HepG2 (cell line): ENCODE results near the gene MYO1B. TPM values are rescaled to one million over a fixed set of nuclear protein-coding genes. Genes with fewer than 3 reads are reported as not detected.

Experiments used
- KDM6A ChIP-seq: IDR thresholded peaks from 2 replicates; pipeline ENCODE4 v1.6.1; 2016; ENCODE audit warnings: low read depth
- ZNF10 ChIP-seq: sonication (generic); formaldehyde crosslinking; IDR thresholded peaks from 2 replicates; pipeline ENCODE4 v1.4.0; 2020; ENCODE audit warnings: mild to moderate bottlenecking, low read depth, missing genetic modification reagents, borderline replicate concordance
- polyA plus RNA-seq, 8 experiments: library from polyadenylated mRNA; depleted of rRNA in 3 of 8; stranded (reverse) in 7 of 8; unstranded in 1 of 8; fragments of >200 nt; fragmentation: Illumina TruSeq in 4 of 8; extraction: Trizol in 4 of 8; gene quantifications; 2 replicates each; pipeline versions ENCODE4 v1.2.1 to v1.2.3, GENCODE V29; 2011 to 2016; ENCODE audit warnings: low read depth in 4 of 8, missing spikeins in 1 of 8, mixed read lengths in 1 of 8; ENCODE audit not compliant: insufficient read depth in 1 of 8
- total RNA-seq, 5 experiments: library from RNA; depleted of rRNA; stranded (reverse); fragments of >200 nt; fragmentation: Illumina TruSeq; extraction: Trizol; gene quantifications; 2 replicates each; pipeline ENCODE4 v1.2.3, GENCODE V29; 2016; ENCODE audit warnings: low read depth in 1 of 5
- TF ChIP-seq, protein P1 (sequence below): sonication (generic); formaldehyde crosslinking; IDR thresholded peaks from 2 replicates; pipeline ENCODE4 v1.5.0; 2020; ENCODE audit warnings: mild to moderate bottlenecking, missing genetic modification reagents
- TF ChIP-seq, protein P2 (sequence below): sonication (generic); formaldehyde crosslinking; IDR thresholded peaks from 2 replicates; pipeline ENCODE4 v1.9.0; 2021; ENCODE audit warnings: missing genetic modification reagents, borderline replicate concordance
- TF ChIP-seq, protein P3 (sequence below): sonication (generic); formaldehyde crosslinking; IDR thresholded peaks from 2 replicates; pipeline ENCODE4 v1.5.1; 2020; ENCODE audit warnings: mild to moderate bottlenecking, missing genetic modification reagents, borderline replicate concordance
- TF ChIP-seq, protein P4 (sequence below): sonication (generic); formaldehyde crosslinking; IDR thresholded peaks from 2 replicates; pipeline ENCODE4 v1.8.0; 2022; ENCODE audit warnings: mild to moderate bottlenecking, missing genetic modification reagents; ENCODE audit not compliant: insufficient replicate concordance

The MYO1B gene
- total and polyA plus RNA-seq, 2 of the 13 experiments (the other 11 are each of a cell fraction or from before 2014, with no cell fraction given), result 36.9 to 89.8 TPM

DNA sequence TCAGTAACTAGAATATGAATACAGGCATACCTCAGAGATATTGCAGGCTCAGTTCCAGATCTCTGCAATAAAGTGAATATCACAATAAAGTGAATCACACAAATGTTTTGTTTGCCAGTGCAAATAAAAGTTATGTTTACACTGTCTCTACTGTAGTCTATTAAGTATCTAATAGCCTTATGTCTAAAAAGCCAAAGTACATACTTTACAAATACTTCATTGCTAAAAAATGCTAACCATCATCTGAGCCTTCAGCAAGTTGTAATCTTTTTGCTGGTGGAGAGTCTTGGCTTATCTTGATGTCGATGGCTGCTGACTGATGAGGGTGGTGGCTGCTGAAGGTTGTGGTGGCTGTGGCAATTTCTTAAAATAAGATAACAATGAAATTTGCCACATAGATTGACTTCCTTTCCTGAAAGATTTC is 159.4 kb downstream of the MYO1B start (continued):
- TF ChIP-seq, protein P1, sequence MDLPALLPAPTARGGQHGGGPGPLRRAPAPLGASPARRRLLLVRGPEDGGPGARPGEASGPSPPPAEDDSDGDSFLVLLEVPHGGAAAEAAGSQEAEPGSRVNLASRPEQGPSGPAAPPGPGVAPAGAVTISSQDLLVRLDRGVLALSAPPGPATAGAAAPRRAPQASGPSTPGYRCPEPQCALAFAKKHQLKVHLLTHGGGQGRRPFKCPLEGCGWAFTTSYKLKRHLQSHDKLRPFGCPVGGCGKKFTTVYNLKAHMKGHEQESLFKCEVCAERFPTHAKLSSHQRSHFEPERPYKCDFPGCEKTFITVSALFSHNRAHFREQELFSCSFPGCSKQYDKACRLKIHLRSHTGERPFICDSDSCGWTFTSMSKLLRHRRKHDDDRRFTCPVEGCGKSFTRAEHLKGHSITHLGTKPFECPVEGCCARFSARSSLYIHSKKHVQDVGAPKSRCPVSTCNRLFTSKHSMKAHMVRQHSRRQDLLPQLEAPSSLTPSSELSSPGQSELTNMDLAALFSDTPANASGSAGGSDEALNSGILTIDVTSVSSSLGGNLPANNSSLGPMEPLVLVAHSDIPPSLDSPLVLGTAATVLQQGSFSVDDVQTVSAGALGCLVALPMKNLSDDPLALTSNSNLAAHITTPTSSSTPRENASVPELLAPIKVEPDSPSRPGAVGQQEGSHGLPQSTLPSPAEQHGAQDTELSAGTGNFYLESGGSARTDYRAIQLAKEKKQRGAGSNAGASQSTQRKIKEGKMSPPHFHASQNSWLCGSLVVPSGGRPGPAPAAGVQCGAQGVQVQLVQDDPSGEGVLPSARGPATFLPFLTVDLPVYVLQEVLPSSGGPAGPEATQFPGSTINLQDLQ (CRISPR knock-in tag), result no peak
- TF ChIP-seq, protein P2, sequence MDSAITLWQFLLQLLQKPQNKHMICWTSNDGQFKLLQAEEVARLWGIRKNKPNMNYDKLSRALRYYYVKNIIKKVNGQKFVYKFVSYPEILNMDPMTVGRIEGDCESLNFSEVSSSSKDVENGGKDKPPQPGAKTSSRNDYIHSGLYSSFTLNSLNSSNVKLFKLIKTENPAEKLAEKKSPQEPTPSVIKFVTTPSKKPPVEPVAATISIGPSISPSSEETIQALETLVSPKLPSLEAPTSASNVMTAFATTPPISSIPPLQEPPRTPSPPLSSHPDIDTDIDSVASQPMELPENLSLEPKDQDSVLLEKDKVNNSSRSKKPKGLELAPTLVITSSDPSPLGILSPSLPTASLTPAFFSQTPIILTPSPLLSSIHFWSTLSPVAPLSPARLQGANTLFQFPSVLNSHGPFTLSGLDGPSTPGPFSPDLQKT (CRISPR knock-in tag), result no peak
- no peak for TF ChIP-seq ZNF10 (CRISPR knock-in tag)
- no peak for TF ChIP-seq KDM6A
- TF ChIP-seq, protein P3, sequence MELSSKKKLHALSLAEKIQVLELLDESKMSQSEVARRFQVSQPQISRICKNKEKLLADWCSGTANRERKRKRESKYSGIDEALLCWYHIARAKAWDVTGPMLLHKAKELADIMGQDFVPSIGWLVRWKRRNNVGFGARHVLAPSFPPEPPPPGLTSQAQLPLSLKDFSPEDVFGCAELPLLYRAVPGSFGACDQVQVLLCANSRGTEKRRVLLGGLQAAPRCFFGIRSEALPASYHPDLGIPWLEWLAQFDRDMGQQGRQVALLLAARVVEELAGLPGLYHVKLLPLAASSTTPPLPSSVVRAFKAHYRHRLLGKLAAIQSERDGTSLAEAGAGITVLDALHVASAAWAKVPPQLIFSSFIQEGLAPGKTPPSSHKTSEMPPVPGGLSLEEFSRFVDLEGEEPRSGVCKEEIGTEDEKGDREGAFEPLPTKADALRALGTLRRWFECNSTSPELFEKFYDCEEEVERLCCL (CRISPR knock-in tag), result no peak
- TF ChIP-seq, protein P4, sequence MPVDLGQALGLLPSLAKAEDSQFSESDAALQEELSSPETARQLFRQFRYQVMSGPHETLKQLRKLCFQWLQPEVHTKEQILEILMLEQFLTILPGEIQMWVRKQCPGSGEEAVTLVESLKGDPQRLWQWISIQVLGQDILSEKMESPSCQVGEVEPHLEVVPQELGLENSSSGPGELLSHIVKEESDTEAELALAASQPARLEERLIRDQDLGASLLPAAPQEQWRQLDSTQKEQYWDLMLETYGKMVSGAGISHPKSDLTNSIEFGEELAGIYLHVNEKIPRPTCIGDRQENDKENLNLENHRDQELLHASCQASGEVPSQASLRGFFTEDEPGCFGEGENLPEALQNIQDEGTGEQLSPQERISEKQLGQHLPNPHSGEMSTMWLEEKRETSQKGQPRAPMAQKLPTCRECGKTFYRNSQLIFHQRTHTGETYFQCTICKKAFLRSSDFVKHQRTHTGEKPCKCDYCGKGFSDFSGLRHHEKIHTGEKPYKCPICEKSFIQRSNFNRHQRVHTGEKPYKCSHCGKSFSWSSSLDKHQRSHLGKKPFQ (CRISPR knock-in tag), result no peak
